Kidney epithelial cell (primary cell): ENCODE data around the gene YY1. TPM values are rescaled to one million over a fixed set of nuclear protein-coding genes. Genes with fewer than 3 reads are reported as not detected.
A peak's percentile ranks its signal among the peaks of the same experiment; 100 is the strongest.
"Not testable (repeated sequence)": the region's sequence is repeated elsewhere in the genome, so short reads cannot be mapped to it uniquely, and the experiment has no call there.

Experiments used
- DNase-seq: peaks from one replicate; pipeline ENCODE4 v3.0.0-alpha.2; 2010; ENCODE audit warnings: low read depth
- H3K27me3 ChIP-seq: 2 replicates; pipeline ENCODE4 v1.6.0; 2011; ENCODE audit warnings: low read length; ENCODE audit not compliant: control insufficient read depth, insufficient read depth
- H3K36me3 ChIP-seq: 2 replicates; pipeline ENCODE4 v1.5.1; 2011; ENCODE audit warnings: low read length; ENCODE audit not compliant: control insufficient read depth, insufficient read depth
- H3K4me3 ChIP-seq: 2 replicates; pipeline ENCODE4 v1.5.1; 2011; ENCODE audit warnings: low read depth, mild to moderate bottlenecking, control low read depth, low read length
- total RNA-seq: library from RNA; depleted of rRNA; stranded (reverse); fragments of >200 nt; gene quantifications from 2 replicates; pipeline ENCODE4 v1.2.3, GENCODE V29; 2015
- TF ChIP-seq, protein P1 (sequence below): IDR thresholded peaks from 2 replicates; pipeline ENCODE4 v1.5.1; 2011; ENCODE audit warnings: mild to moderate bottlenecking, moderate library complexity, low read length, control low read depth, inconsistent platforms; ENCODE audit not compliant: insufficient read depth, poor library complexity, severe bottlenecking

Gene YY1
- total RNA-seq, 1 donor from 2014 or later: 40.9 TPM

DNA sequence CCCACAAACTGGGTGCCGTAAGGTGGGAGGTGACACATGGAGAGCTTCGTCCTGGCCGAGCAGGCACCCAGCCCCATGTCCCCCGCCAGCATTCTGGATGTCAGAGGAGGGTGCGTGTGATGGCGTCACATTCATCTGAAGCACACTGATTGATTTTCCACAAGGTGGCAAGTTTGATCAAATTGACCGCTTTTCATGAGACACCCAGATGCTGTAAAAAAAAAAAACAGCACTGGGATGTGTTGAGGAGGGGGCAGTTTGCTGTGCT, 43.1 kb downstream of the YY1 start:
- no peaks in the 10 kb centered on the region for H3K36me3 ChIP-seq
- TF ChIP-seq, protein P1, sequence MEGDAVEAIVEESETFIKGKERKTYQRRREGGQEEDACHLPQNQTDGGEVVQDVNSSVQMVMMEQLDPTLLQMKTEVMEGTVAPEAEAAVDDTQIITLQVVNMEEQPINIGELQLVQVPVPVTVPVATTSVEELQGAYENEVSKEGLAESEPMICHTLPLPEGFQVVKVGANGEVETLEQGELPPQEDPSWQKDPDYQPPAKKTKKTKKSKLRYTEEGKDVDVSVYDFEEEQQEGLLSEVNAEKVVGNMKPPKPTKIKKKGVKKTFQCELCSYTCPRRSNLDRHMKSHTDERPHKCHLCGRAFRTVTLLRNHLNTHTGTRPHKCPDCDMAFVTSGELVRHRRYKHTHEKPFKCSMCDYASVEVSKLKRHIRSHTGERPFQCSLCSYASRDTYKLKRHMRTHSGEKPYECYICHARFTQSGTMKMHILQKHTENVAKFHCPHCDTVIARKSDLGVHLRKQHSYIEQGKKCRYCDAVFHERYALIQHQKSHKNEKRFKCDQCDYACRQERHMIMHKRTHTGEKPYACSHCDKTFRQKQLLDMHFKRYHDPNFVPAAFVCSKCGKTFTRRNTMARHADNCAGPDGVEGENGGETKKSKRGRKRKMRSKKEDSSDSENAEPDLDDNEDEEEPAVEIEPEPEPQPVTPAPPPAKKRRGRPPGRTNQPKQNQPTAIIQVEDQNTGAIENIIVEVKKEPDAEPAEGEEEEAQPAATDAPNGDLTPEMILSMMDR: no peak

DNA sequence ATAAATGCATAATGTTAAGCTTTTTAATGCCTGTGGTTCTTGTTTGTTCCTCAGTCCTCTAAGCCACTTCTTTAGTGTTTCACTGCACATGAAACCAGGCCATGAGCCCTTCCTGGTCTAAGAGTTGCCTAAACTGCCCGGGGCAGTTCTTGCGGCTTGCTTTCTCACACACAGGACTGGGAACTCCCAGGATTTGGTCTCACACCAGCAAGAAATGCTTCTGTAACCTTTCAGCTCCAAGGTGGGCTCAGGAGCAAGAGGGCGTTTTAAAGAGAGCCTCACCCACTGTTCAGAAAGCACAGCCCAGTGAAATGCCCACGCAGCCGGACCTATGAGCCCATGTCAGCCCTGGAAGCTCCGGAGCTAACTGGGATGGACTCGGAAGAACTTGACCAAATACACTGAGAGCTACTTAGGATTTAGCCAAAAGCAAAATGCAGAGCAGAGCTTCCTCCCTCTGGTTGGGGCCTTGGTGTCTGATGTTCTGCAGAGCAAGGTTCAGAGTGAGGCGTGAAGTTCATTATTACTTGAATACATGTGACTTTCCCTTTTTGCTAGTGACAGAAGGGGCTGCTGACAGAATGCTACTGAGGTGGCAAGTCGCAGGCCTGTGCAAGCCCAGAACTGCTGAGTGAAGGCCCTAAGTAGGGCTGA, 43.9 kb downstream of the YY1 start:
- Histone ChIP-seq H3K36me3 (no peaks in the 10 kb centered on the region), H3K4me3 (no peak overlapping the region), H3K27me3 (no peaks in the 10 kb centered on the region)
- no peak for DNase-seq
- TF ChIP-seq, protein P1: no peak

More for the DNA sequence above, 43.1 kb downstream of the YY1 start:
- Histone ChIP-seq H3K27me3 (no peaks in the 10 kb centered on the region), H3K4me3 (no peak overlapping the region)
- no peak for DNase-seq

DNA sequence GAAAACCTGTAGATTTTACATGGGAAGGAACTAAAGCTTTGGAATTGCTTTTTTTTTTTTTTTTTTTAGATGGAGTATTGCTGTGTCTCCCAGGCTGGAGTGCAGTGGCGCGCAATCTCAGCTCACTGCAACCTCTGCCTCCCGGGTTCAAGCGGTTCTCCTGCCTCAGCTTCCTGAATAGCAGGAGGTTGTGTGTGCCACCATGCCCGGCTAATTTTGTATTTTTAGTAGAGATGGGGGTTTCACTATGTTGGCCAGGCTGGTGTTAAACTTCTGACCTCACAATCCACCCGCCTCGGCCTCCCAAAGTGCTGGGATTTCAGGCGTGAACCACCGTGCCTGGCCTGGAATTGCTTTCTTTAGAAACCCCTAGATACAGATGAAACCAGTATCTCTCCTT, 44.5 kb downstream of the YY1 start:
- not testable (repeated sequence) for H3K36me3 ChIP-seq

DNA sequence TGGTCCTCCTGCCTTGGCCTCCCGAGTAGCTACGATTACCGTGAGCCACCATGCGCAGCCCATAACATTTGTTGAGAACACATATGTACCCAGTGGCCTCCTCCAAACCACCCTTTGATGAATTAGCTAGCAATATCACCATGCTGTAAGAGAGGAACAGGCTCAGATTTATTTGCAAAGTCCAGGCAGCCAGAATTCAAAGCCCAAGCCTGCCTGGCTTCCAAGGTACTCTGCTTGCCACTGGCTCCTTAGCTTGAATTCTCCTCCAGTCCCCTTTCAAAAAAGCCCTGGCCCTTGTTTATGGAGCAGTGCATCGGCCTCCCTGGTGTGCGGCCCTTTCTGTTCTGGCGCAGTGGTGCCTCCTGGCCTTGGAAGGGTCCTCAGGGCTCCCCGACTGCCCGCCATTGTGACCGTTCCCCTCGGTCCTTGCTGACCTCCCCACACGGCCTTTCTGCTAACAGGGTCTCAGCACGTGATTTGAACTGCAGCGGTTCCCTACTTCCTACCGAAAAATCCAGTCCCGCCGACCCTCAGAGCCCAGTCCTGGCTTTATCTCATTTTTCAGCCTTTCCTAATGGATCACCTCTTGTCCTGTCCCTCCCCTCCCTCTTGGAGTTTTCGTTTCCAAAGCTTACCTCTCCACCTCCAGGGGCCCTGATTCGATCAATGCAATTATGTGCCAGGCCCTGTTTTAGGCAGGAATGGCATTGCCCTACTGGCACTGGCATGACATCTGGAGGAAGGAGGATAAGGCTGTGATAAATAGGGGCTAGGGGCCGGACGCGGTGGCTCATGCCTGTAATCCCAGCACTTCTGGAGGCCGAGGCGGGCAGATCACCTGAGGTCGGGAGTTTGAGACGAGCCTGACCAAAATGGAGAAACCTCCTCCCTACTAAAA, 45.3 kb downstream of the YY1 start:
- TF ChIP-seq, protein P1: no peak
- Histone ChIP-seq H3K4me3 (no peak overlapping the region), H3K27me3 (no peaks in the 10 kb centered on the region), H3K36me3 (no peaks in the 10 kb centered on the region)
- DNase-seq: no peak

More for the DNA sequence above, 44.5 kb downstream of the YY1 start:
- not testable (repeated sequence) for H3K4me3 ChIP-seq, H3K27me3 ChIP-seq, DNase-seq

DNA sequence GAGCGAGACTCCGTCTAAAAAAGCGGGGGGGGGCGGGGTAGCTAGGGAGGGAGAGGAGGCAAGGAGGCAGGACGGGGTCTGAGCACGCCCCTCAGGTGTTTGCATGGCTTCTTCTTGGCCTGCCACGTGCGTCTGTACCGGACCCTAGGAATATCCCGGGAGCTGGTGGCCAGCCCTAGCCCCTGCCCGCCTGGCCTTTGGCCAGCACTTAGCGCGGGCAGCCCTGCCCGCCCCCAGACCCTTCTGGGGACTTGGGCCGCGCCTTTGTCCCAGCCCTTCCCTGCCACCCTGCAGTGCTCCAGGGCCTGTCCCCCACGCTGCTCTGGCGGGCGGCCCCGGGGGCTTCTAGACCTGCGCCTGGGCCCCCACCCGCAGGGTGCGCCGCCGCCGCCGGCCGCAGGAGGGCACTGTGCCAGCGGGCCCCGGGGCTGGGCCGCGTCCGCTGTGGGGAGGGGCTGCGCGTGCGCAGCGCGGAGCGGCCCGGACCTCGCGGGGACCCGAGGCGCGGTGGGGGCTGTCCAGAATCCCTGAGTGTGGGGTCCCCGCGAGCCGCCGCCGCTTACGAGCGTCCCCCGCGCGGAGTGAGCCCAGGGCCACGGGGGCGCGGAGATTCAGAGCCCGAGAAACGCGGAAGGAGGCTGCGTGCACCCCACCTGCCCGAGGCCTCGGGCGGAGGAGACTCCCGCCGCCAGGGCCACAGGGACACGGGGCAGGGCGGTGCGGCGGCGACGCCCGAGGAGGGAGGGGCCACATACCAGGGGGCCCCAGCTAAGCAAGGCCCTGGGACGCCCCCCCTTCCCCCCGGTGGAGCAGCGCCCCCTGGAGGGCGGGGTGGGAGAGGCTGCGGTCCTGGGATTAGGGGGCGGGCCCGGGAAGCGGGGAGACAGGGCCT, 46.3 kb downstream of the YY1 start:
- H3K36me3 ChIP-seq: no peaks in the 10 kb centered on the region
- TF ChIP-seq, protein P1: peak; percentile 91
- peak overlapping the region; percentile 75 for H3K4me3 ChIP-seq
- no peak for DNase-seq
- no peaks in the 10 kb centered on the region for H3K27me3 ChIP-seq

DNA sequence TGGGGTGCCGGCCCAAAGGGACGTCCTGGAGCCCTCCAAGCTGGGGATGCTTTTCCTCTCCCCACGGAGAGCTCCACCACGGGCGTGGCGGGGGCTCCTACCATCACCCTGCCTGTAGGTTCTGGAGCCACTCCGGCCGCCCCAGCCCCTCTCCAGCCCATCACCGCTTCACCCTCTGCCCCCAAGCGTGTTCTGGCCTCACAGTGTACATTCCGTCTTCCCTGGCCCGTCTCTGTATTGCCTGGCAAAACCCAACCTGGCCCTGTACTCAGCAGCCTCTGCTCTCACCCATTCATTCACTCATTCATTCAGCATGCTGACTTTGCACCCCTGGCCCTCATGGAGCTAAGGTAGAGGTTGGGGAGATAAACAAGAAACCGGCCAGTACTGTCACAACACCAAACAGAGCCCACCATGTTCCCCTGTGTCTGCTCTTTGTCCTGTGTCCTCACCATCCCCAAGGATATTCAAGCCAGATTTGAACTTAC, 47.0 kb downstream of the YY1 start:
- H3K36me3 ChIP-seq: peaks cover 2% of the 10 kb centered on the region
- no peak for DNase-seq
- TF ChIP-seq, protein P1: no peak
- peak overlapping the region; percentile 75 for H3K4me3 ChIP-seq
- H3K27me3 ChIP-seq: no peaks in the 10 kb centered on the region
